Smooth muscle cell of the brain vasculature (primary cell): ENCODE measurements around the gene AADACL4.

Experiments
- DNase-seq: peaks from one replicate; pipeline ENCODE4 v3.0.0-alpha.2; 2012; ENCODE audit warnings: low read depth, low spot score

AADACL4 gene

DNA sequence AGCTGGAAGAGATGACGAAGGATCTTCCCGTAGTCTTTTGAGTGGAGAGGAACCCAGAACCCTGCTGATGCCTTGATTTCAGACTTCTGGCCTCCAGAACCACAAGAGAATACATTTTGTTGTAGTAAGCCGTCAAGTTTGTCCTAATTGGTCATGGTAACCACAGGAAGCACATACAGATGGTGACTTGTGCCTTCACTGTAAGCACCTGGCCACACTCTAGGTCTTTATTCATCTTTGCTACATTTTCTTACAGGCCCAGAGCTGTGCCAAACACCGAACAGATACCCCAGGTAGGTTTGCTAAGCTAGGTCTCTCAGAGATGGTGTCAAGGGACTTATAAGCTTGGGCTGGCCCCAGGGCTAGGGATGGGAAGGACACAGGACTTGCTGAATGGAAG is 30.7 kb upstream of the AADACL4 start:
- no peak for DNase-seq

DNA sequence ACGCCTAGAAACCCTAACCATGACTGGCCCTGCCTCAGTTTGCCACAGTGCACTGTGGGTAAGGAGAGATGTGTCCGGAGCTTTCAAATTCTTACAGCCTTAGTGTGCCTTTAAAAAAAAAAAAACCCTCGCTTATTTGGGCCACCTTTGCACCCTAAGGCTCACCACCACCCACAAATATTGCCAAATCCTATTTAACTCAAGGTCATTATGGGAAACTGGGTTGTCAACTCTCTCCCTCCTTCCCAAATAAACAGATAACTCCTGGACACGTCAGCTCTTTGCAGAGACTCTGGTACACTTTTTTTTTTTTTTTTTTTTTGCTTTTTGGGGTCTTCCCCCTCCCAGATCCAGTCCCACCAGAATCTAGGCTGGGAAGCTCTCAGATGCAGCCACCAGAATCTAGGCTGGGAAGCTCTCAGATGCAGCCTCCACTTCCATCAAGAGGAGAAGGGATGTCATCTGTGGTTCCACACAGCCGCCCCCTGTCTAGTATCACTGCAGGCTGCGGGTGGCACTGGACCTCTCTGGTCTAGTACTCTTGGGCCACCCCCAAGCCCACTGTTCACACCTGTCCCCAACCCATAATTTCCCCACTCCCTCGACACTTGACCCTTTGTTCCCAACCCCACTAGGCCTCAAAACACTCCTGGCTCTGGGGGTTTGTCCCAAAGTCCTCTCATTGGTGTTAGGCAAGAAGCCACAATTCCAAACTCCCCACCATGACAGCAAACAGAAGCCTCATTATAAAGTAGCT is 29.3 kb upstream of the AADACL4 start:
- no peak for DNase-seq

DNA sequence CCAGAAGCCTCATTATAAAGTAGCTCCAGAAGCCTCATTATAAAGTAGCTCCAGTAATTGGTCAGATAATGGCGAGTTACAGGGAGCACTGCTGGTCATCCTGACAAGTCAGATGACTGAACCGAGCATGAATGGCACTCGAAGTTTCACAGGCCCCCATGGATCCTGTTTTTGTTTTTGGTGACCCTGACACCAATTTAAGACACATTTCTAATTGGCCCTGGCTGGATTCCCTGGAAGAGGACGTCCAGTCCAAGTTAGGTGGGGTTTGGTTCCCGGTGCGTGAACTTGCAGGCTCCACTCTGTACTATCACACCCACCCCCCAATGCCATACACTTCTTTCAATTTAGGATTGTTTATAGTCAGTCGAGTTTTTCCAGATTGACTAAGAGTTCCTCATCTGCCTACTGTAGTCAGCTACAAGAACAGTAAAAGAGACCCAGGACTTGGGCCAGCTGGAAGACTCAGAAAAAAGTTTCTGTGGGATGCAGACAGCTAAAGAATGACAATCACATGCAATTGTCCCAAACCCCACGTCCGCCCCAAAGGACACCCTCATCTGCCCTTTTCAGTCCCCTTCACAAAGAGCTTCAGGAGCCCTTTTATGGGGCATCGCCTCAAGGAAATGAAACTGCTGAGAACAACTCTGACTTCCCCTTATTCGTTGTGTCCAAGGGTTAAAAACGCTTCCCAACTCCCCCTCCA is 28.6 kb upstream of the AADACL4 start:
- no peak for DNase-seq

DNA sequence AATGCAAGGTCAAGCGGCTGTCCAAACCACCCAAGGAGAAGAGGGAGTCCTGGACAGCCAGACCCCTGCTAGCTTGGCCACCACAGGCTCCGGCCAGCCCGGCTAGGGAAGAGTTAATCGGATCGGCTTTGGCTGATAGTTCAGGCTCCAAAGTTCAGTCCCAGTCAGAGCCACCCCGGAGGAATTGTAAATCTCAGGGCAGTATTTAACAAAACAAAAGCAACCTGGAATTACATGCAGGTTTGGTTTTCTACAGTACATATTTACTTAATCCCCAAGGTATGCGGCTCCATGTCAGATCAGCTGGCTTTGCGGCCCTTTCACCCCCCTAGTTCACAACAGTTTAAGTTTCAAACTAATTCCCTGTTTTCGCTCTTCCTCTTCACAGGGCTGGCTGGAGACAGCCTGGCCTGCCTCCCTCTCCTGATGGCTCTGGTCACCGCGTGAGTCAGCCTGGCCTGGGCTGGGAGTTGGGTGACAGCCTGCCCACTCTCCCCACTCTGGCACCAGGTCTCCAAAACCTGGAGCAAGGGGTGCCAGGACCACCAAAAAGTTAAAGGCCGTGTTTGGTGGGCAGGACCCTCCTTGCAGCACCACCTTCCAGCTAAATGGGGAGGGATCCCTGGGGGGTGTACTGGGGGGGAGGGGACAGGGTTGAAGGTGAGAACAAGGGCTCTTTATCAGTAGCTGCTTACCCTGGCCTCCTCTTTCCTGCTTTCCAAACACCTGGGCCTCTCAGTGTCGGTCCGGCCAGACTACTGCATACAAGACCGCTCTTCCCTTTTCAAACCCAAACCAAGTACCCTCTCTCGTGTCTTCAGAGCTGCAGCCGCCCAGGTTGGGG is 27.8 kb upstream of the AADACL4 start:
- DNase-seq, result no peak

DNA sequence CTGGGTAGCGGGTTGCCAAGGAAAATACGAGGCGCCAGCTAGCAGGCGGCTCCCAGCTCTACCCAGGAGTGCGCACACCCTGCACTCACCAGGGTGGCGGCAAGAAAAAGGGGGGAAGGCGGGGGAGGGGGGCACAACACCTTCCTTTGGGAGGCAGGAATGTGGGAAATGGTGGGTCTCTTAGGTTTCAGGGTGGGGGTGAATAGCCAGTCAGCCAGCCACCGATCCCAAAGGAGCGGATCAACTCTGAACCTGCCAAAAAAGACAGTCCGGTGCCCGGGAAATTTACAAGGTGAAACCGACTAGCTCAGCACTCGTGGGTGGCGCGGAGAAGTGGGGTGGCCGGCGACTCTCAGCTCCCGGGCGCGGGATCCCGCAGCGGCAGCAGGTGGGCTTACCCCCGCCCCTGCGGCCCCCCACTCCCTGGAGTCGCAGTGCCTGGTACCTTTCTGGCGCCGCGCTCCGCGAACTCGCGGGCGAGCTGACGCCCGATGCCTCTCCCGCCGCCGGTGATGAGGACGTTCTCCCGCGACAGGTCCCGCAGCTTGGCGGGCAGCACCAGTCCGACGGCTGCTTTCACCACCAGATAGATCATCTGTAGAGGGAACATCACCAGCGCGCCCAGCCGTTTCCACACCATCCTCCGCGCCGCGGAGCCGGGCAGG is 27.0 kb upstream of the AADACL4 start:
- DNase-seq, result no peak

DNA sequence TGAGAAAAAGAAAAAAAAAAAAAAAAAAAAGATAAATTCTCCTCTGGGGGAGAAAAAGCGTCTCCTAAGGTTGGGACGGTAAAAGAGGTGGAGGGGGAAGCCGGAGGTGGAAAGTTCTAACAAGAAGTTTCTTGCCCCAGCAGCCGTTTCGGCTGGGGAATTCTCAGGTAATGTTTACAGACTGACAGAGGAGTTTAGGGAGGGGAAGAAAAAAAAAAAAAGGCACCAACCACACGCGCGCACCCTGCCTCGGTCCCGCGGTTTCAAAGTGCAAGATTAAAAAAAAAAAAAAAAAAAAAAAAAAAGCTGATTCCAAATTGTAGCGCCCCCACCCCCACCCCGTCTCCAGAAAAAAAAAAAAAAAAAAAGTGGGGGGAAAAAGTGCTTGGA is 26.4 kb upstream of the AADACL4 start:
- DNase-seq, result no peak

DNA sequence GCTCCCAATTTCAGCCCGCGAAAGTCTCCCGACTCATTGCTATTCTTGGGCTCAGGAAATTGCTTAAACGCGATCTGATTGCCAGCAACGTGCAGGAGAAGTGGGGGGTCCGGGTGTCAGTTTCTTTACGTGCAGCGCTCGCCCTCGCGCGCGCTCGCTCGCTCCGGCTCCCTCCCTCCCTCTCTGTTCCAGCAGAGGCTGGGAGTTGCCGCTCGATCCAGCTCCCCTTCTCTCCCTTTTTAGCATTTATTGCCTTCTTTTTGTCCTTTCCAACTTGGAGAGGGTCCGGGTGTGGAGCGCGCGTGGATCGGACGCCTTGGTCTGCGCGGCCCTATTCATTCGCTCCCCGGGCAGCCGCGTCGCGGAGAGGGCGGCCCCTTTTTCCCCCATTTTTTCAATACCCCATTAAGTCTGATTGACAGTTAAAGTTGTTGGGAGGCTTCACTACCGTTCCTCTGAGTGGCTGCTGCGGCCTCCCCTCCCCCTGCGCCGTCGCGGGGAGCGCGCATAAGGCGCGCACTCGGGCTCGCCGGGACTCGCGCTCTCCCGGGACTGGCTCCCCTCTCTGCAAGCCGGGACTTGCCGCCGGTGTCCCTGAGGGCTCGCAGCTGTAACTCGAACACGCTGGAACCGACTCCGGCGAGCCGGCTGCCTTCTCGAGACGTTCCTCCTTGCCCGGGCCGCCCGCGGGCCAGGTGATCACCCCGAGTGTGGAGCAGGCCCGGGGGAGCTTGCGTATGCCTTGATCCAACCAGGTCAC is 25.8 kb upstream of the AADACL4 start, which contains the start of gene DHRS3:
Gene DHRS3 (minus strand): TSS at position 310 of the 760 bp plus-strand sequence. CDS start 862 bp downstream, outside the sequence.
- no peak for DNase-seq

DNA sequence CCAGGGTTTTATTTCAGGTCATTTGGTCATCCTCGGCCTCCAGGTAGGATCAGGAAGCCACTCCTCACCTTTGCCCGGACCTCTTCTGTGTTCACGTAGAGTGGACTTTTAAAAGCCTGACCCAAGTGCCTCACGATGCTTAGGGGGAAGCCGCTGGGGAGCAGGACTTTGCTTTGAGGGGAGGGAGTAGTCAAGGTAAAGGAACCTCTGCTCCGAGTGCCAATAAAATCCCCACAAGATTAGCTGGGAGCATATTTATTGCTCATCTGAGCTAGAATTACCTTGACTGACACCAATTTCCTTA is 25.3 kb upstream of the AADACL4 start:
- no peak for DNase-seq

DNA sequence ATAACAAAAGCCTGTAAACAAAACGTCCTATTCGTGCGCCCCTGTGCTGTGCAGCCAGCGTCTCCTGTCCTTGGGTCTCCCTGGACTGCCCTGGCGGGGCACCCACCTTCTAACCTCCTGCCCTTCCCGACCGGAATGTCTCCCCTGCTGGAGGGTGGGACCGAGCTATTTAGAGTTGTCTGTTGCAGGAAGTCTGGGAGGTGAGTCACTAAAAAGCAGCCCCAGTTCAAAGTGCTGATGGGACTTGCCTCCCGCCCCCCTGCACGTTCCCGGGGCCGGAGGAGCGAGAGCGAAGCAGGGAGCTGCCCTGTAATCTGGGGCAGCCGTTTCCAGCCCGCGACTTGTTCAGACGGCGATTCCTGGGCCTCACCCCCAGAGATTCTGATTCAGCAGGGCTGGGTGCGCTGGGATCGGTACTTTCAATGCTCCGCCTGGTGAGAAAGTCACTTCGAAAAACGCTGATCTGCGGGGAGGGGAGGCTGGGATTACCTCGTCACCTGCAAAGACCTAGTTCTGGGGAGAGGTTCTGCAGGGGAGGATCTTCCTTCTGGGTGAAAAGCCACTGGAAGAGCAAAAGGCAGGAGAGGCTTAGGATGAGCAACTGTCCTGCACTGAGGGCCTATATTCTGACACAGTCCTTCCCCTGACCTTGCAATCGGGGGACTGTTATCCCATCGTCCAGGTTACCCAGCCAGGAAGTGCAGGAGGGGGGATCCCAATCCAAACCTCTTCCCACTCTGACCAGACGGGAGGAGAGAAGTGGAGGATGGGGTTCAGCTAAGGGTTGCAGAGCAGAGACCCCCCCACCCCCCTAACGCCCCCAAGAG is 24.7 kb upstream of the AADACL4 start:
- no peak for DNase-seq

DNA sequence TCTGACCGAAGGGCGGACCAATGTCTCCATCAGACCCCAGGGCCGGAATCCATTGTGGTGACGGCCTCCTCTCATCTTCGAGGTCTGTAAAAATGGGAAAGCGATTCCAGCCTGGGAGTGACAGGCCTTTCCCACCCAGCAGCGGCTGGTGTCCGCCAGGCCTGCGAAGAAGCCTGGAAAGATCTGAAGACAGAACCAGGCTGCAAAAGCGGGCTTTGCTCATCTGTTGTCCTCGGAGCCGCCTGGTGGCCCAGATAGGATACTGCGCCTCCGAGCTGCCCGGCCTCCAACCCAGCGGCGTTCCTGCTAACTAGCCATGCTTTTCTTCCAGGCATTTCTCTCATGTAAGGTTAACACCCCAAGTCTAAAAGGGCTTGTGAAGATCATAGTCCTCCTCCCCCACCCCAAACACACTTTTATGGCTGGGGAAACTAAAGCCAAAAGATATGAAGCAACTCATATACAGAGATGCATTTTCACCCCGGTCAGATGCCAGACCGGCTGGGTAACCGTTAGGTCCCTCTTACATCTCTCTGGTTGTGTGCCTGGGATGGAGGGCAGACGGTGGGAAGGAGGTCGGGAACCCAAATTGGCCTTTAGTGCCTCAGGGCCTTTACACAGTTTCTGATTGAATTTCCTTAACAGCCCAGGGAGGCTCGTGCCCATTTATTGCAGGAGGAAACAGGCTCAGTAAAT is 23.9 kb upstream of the AADACL4 start:
- DNase-seq, result peak; percentile 72

DNA sequence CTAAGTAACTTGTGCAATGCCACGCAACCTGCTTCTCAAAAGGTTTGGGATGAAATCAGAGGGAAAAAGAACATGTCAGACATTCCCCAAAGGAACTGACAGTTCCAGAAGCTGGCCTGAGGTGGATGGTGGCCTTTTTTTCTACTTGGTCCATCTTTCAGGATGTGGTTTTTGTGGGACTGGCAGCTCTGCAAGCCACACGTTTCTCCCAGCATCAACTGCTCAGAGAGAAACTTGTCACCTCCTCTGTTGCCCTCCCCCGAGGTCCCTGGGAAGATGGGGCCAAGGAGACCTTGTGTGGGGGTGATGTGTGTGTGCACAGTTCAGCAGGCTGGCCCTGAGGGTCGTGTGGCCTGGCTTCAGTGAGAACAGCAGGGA is 23.4 kb upstream of the AADACL4 start:
- DNase-seq, result no peak

DNA sequence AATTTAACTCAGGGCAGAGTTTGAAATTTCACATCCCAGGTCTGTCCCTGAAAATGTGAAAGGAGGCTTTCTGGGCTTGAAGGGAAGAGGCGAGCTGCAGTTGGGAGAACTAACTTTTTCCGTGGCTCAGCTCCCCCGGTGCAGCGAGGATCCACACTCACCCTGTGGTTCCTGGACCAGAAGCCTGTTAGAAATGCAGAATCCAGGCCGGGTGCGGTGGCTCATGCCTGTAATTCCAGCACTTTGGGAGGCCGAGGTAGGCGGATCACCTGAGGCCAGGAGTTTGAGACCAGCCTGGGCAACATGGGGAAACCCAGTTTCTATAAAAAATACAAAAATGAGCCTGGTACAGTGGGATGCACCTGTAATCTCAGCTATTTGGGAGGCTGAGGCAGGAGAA is 23.0 kb upstream of the AADACL4 start:
- no peak for DNase-seq

DNA sequence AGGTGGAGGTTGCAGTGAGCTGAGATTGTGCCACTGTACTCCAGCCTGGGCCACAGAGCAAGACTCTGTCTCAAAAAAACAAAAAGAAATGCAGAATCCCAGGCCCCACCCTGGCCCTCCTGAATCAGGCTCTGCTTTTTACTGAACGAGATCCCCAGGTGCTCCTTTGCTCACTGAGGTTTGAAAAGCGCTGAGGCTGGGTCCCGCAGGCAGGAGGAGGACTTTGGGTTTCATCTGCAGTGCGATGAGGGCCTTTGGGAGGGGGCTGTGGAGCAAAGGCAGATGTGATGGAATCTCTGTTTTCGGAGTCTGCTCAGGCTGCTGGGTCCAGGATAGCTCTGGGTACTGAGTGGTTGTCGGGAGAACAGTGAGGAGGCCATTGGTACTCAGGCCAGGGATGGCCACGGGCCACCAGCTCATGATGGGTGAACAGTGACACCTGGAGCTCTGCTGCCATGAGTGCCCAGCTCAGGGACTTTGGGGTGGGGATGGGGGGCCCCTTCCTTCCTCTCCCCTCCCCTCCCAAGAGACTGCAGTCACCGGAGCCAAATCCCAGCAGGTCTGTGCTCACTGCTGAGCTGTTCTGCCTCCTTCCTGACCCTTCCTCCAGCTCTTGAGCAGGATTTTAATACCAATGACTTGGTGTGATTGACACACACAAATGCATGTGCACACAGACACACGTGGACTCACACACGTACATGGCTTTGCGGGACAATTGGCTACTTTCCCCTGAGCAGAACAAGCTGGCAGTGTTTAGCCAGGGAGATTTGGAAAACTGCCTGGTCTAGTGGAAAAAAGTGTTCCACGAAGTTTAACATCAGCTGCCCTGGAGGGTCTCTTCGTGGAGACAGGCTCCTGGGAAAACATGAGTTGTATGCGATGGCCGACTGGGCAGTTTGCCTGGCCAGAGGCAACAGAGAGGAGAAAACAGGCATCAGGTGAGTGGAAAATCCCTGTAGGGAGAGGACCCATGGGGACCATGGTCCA is 22.2 kb upstream of the AADACL4 start:
- DNase-seq, result no peak

DNA sequence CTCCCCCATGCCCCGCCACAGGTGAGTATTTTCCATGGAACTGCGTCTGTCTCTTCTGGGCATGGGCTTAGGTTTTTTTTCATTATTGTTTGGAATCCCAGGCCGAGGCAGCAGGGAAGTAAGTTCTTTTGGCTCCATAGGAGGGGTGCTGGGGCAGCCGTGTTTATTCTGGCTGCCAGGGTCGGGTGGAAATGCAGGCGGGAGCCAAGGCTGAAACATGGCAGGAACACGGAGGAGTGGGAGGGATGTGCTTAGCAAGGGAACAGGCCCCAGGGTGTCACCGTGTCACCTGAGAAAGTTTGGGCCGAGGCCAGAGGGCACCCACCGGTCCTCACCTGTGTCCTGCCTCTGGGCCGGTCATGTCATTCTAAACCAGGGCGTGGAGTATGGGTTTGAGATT is 21.4 kb upstream of the AADACL4 start:
- DNase-seq, result no peak

DNA sequence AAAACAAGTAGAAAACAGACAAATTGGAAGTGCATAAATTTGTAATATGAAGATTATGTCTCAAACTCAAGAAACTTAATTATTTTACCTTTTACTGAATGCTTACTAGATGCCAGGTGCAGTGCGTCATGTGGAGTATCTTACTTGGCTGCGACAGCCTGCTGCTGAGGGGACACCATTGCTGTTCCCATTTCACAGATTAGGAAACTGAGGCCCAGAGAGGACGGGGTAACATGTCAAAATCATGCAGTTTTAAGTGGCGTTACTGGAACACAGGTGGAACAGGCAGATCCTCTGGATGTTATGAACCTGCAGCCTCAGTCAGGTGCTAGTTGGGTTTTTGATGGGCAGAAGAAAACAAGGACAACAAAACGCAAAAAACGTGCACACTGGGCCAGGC is 18.6 kb upstream of the AADACL4 start:
- DNase-seq, result no peak

DNA sequence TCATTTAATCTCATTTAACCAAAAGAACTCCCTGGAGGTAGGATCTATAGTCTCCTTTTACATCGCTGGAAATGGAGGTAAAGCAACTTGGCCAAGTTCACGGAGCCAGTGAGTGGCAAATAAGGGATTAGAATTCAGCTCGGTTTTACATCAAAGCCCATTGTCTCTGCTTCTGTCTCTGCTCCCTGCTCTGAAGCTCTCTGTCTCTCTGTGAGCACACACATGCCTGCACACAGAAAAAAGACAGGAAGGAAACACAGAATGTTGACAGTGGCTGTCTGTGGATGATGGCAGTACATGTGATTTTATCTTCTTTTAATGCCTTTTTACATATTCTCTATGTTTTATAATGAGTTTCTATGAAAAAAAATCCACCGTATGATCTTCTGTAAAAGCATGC is 17.0 kb upstream of the AADACL4 start:
- DNase-seq, result no peak

DNA sequence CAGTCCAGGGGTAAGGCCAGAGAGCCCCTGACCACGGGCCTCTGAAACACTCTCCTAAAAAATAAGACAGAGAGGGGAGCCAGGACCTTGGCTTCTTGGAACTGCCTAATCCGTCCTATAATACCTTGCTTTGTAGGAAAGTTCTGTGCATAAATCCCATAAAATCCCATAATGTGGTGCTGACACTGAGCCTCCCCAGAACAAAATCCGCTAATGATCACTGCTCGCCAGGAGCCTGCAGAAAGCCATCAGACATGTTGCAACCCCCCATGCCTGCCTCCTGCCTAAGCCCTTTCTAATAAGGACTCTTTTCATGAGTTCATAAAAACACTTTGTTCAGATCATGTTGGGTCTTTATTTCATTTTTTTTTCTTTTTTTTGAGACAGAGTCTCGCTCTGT is 16.6 kb upstream of the AADACL4 start:
- DNase-seq, result no peak

DNA sequence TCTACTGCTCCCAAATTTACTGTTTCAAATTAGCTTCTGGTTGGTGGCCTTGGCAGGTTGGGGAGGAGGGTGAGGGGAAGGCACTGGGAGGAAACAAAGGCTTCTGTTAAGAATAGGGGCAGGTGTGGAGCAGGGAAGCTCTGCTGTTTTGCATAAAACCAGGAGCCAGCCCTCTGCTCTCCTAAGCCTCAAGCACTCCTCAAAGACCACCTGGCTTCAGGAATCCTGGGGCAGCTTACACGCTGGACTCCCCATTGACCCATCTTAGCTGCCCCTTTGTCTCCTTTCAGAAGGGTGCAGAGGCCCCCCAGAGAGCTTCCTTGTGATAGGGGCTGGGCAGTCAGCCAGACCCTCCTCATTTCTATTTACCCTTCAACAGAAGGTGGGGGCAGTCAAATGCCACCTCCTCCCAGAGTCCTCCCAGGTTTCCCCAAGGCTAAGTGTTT is 14.4 kb upstream of the AADACL4 start:
- no peak for DNase-seq
